Ovary (tissue), 9 donors: Measurements from ENCODE around the gene IL11. TPM values are rescaled to one million over a fixed set of nuclear protein-coding genes. Genes with fewer than 3 reads are reported as not detected.

ENCODE experiments used
- DNase-seq, 5 donors: peaks; one replicate each; pipeline ENCODE4 v3.0.0-alpha.2; 2019 to 2020
- H3K27ac ChIP-seq, 2 donors: fragments of 200-600 bp; one replicate each; pipeline versions ENCODE4 v1.5.1 to v1.8.0; 2019 to 2022
- H3K27me3 ChIP-seq: fragments of 200-600 bp; one replicate; pipeline ENCODE4 v1.8.0; 2022
- H3K36me3 ChIP-seq: fragments of 200-600 bp; sonication (generic); one replicate; pipeline ENCODE4 v1.5.1; 2019
- H3K4me1 ChIP-seq: one replicate; pipeline ENCODE4 v1.8.1; 2013; ENCODE audit warnings: mild to moderate bottlenecking, moderate library complexity; ENCODE audit not compliant: insufficient read depth
- H3K4me3 ChIP-seq: fragments of 200-600 bp; sonication (generic); one replicate; pipeline ENCODE4 v1.5.1; 2017
- H3K9me3 ChIP-seq, 2 donors: fragments of 200-600 bp in 1 of 2; sonication (generic) in 1 of 2; one replicate each; pipeline versions ENCODE4 v1.5.1 to v1.8.1; 2013 to 2019; ENCODE audit warnings: mild to moderate bottlenecking in 1 of 2, moderate library complexity in 1 of 2
- EP300 ChIP-seq: sonication (generic); formaldehyde crosslinking; IDR thresholded peaks from one replicate; pipeline ENCODE4 v1.6.1; 2017; ENCODE audit warnings: antibody characterized with exemption
- POLR2A ChIP-seq: fragments of 450-650 bp; IDR thresholded peaks from one replicate; pipeline ENCODE4 v1.6.1; 2017; ENCODE audit warnings: antibody characterized with exemption, mild to moderate bottlenecking, moderate library complexity
- WGBS, 3 donors: extraction: QIAGEN DNeasy Blood & Tissue Kit in 1 of 3; methylation state at CpG; one replicate each; pipeline versions ENCODE4 v1.1.5 to v1.1.7; 2013 to 2017; 5-methylcytosine and 5-hydroxymethylcytosine counted together
- intact Hi-C, 4 donors: fragments of 100-400 bp; cut with DNase I; formaldehyde crosslinking; loops; one replicate each; pipeline versions ENCODE4 v1.11.0 to v1.15.1; 2022 to 2023
- polyA plus RNA-seq, 2 donors: library from polyadenylated mRNA; stranded (reverse); fragments of 200-250 nt in 1 of 2; fragments of 350-450 nt in 1 of 2; fragmentation: Illumina TruSeq in 1 of 2; extraction: RNeasy Lipid Tissue Mini Kit (QIAGEN cat#74804) in 1 of 2; gene quantifications; one replicate each; pipeline ENCODE4 v1.2.3, GENCODE V29; 2013 to 2014
- total RNA-seq, 7 donors: library from RNA; depleted of rRNA in 2 of 7; stranded (reverse); fragments of >200 nt in 2 of 7; fragmentation: NEBNext Ultra II Directional in 3 of 7; extraction: Animal tissue kit (Norgen Biotek cat#: 25700) in 3 of 7; gene quantifications; one replicate each; pipeline versions ENCODE4 v1.1.0 to v1.2.4, GENCODE V29; 2016 to 2023
- TF ChIP-seq, protein P1 (sequence below), 3 donors: fragments of 450-650 bp in 2 of 3; fragments of 200-600 bp in 1 of 3; IDR thresholded peaks; one replicate each; pipeline versions ENCODE4 v1.5.1 to v1.8.0; 2016 to 2022; ENCODE audit warnings: antibody characterized with exemption in 3 of 3, mild to moderate bottlenecking in 1 of 3
- donor health status: DM: no; HTN: no; CAD: no; lungs with moderate emphysema.
- donor health status: DM: no; HTN: no; CAD: no.
- donor health status: Bipolar disorder and iron deficiency.
- donor health status: DM: yes; HTN: yes; CAD: no.
- donor health status: DM: no; HTN: no; CAD: no.
- donor health status: DM: yes; HTN: yes; CAD: no.

Gene IL11
- total and polyA plus RNA-seq, 9 donors = 0.08 to 1.3 (median 0.11) TPM; not detected in 6

DNA sequence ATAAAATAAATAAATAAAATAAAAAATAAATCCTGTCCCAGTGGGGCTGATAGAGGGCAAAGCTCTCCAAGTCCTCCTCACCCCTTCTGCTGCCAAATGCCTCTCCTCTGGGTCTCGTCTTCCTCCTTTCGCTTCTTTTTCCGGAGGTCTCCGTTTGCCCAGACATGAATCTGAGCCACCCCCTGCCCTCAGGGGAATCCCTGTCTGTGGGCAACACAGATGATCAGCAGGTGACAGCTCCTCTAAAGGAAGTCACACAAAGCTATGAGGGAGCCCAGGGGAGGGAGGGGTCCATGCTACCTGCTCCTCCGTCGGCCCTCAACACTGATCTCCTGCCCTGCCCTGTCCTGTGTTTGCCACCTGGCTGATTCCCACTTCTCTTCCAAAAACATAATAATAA is 45.6 kb downstream of the IL11 start:
- H3K4me3 ChIP-seq = no peak overlapping the region

DNA sequence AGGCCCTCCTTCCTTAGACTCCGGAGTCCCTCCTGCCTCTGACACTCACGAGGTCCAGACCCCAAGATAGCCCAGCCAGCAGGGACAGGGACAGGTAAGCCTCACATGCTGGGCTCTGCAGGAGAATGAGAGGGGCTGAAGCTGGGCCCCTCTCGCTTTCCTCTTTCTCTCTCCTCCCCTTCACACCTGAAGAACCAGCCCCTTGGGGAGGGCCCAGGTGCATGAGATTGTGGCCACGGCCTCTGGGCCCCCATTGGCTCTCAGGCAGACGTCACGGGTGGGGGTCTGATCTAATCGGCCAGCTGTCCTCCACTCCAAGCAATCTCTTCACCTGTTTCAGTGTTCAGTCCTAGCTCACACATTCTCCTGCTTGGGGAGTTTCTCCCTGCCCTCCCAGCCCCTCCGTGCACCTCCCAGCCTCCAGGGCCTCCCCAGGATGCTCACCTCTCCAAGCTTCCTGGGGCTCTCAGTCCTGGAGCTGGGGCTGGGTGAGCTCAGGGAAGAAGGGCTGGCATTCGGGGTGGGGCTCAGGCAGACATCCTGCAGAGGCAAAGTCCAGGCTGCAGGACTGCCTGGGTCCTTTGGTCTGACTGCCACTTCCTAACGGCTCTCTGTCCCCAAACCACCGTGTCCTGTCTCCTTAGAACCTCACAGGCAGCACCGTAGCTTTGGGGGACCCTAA is 47.9 kb downstream of the IL11 start:
- H3K9me3 ChIP-seq = no peaks in the 10 kb centered on the region
- H3K36me3 ChIP-seq = no peaks in the 10 kb centered on the region
- intact Hi-C loops = no loop called here
- H3K27me3 ChIP-seq = no peaks in the 10 kb centered on the region
- H3K27ac ChIP-seq = no peak overlapping the region
- no peak for TF ChIP-seq EP300
- TF ChIP-seq, protein P1, sequence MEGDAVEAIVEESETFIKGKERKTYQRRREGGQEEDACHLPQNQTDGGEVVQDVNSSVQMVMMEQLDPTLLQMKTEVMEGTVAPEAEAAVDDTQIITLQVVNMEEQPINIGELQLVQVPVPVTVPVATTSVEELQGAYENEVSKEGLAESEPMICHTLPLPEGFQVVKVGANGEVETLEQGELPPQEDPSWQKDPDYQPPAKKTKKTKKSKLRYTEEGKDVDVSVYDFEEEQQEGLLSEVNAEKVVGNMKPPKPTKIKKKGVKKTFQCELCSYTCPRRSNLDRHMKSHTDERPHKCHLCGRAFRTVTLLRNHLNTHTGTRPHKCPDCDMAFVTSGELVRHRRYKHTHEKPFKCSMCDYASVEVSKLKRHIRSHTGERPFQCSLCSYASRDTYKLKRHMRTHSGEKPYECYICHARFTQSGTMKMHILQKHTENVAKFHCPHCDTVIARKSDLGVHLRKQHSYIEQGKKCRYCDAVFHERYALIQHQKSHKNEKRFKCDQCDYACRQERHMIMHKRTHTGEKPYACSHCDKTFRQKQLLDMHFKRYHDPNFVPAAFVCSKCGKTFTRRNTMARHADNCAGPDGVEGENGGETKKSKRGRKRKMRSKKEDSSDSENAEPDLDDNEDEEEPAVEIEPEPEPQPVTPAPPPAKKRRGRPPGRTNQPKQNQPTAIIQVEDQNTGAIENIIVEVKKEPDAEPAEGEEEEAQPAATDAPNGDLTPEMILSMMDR (IDR thresholded peaks at IDR 0.05) = no peak
- TF ChIP-seq POLR2A = no peak
- DNase-seq = no peak
- H3K4me1 ChIP-seq = no peaks in the 10 kb centered on the region
- no peak overlapping the region for H3K4me3 ChIP-seq
- WGBS, 3 donors = 56 to 72% (median 64%) methylated on average over 12 of the region's 12 CpGs

More for the DNA sequence above, 45.6 kb downstream of the IL11 start:
- WGBS, 3 donors = 85 to 89% (median 89%) methylated on average over 6 of the region's 6 CpGs
- Histone ChIP-seq H3K36me3 (no peaks in the 10 kb centered on the region), H3K27ac (no peak overlapping the region), H3K27me3 (no peaks in the 10 kb centered on the region), H3K4me1 (no peaks in the 10 kb centered on the region), H3K9me3 (no peaks in the 10 kb centered on the region)
- intact Hi-C loops = no loop called here
- no peak for DNase-seq
- TF ChIP-seq EP300 (no peak), POLR2A (no peak)
- TF ChIP-seq, protein P1 (IDR thresholded peaks at IDR 0.05) = no peak

- 79 to 81% (median 80%) methylated on average over 9 of the region's 9 CpGs for WGBS, 3 donors
- intact Hi-C loops = no loop called here
- Histone ChIP-seq H3K4me1 (no peaks in the 10 kb centered on the region), H3K27me3 (no peaks in the 10 kb centered on the region), H3K27ac (no peak overlapping the region), H3K36me3 (no peaks in the 10 kb centered on the region), H3K4me3 (no peak overlapping the region), H3K9me3 (no peaks in the 10 kb centered on the region)
- no peak for DNase-seq
- TF ChIP-seq POLR2A (no peak), EP300 (no peak)
- TF ChIP-seq, protein P1 (IDR thresholded peaks at IDR 0.05) = no peak
These were observed 48.7 kb downstream of the IL11 start for GRCh38 chr19:55321466-55322137.

DNA sequence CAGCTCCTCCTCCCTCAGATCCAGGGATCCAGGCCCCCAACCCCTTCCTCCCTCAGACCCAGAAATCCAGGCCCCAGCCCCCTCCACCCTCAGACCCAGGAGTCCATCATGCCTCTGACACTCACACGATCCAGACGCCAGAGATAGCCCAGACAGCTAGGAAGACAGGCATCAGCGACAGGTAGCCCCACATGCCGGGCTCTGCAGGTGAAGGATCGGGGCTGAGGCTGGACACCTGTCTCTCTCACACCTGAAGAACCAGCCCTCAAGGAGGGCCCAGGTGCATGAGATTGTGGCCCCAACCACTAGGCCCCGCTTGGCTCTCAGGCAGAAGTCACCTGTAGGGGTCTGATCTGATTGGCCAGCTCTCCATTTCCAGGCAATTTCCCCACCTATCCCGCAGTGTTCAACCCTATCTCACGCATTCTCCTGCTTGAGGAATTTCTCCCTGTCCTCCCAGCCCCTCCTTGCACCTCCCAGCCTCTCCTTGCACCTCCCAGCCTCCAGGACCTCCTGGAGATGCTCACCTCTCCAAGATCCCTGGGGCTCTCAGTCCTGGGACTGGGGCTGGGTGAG is 49.3 kb downstream of the IL11 start:
- Histone ChIP-seq H3K9me3 (no peaks in the 10 kb centered on the region), H3K4me1 (no peaks in the 10 kb centered on the region), H3K36me3 (no peaks in the 10 kb centered on the region), H3K27ac (no peak overlapping the region), H3K27me3 (no peaks in the 10 kb centered on the region), H3K4me3 (no peak overlapping the region)
- no peak for DNase-seq
- TF ChIP-seq, protein P1 (IDR thresholded peaks at IDR 0.05) = no peak
- TF ChIP-seq EP300 (no peak), POLR2A (no peak)
- WGBS, 3 donors = 79 to 92% (median 86%) methylated on average over 7 to 8 of the region's 8 CpGs
- intact Hi-C loops = no loop called here
